ENCODE data around the gene RFX3. TPM values are rescaled to one million over a fixed set of nuclear protein-coding genes. Genes with fewer than 3 reads are reported as not detected.

The RFX3 gene
- total RNA-seq, 1 donor, result 1.4 TPM

GRCh38 chr9:3480353-3480655 lies 45.5 kb downstream of the RFX3 start:
- no peak overlapping the region for H2AFZ ChIP-seq (ENCODE audit: low read length)
- no peak for TF ChIP-seq CTCF (IDR thresholded peaks at IDR 0.05; ENCODE audit: extremely low read depth, low read depth, low read length)
- H3K4me2 ChIP-seq (ENCODE audit: insufficient read depth, low read length), result no peak overlapping the region
- H3K9me3 ChIP-seq (ENCODE audit: low read depth, low read length), result no peaks in the 10 kb centered on the region
- H4K20me1 ChIP-seq (ENCODE audit: insufficient read depth, low read length), result no peaks in the 10 kb centered on the region
- H3K36me3 ChIP-seq (ENCODE audit: insufficient read depth, low read length), result no peaks in the 10 kb centered on the region
- no peaks in the 10 kb centered on the region for H3K4me1 ChIP-seq (ENCODE audit: insufficient read depth, low read length)
- H3K79me2 ChIP-seq (ENCODE audit: insufficient read depth, low read length), result no peaks in the 10 kb centered on the region
- no peak overlapping the region for H3K4me3 ChIP-seq (ENCODE audit: insufficient read depth, low read length)
- no peak overlapping the region for H3K27ac ChIP-seq (ENCODE audit: low read depth, low read length)
- no peak for DNase-seq (ENCODE audit: insufficient read length, low spot score, missing footprints)
- no peaks in the 10 kb centered on the region for H3K27me3 ChIP-seq (ENCODE audit: insufficient read depth, low read length)

- no peak for DNase-seq (ENCODE audit: insufficient read length, low spot score, missing footprints)
- no peak for TF ChIP-seq CTCF (IDR thresholded peaks at IDR 0.05; ENCODE audit: extremely low read depth, low read depth, low read length)
- H3K4me3 ChIP-seq (ENCODE audit: insufficient read depth, low read length), result no peak overlapping the region
- H3K79me2 ChIP-seq (ENCODE audit: insufficient read depth, low read length), result no peaks in the 10 kb centered on the region
- no peaks in the 10 kb centered on the region for H3K36me3 ChIP-seq (ENCODE audit: insufficient read depth, low read length)
- H3K4me2 ChIP-seq (ENCODE audit: insufficient read depth, low read length), result no peak overlapping the region
- no peak overlapping the region for H3K27ac ChIP-seq (ENCODE audit: low read depth, low read length)
- H3K4me1 ChIP-seq (ENCODE audit: insufficient read depth, low read length), result no peaks in the 10 kb centered on the region
- H4K20me1 ChIP-seq (ENCODE audit: insufficient read depth, low read length), result no peaks in the 10 kb centered on the region
- no peaks in the 10 kb centered on the region for H3K27me3 ChIP-seq (ENCODE audit: insufficient read depth, low read length)
- no peaks in the 10 kb centered on the region for H3K9me3 ChIP-seq (ENCODE audit: low read depth, low read length)
- H2AFZ ChIP-seq (ENCODE audit: low read length), result no peak overlapping the region
Measured at GRCh38 chr9:3479514-3480352, 46.1 kb downstream of the RFX3 start.

GRCh38 chr9:3478549-3478953 lies 47.2 kb downstream of the RFX3 start:
- Histone ChIP-seq H3K4me1 (ENCODE audit: insufficient read depth, low read length) (no peaks in the 10 kb centered on the region), H3K4me2 (ENCODE audit: insufficient read depth, low read length) (no peak overlapping the region)
- DNase-seq (ENCODE audit: insufficient read length, low spot score, missing footprints), result peak; percentile 6

More at GRCh38 chr9:3478549-3478953, 47.2 kb downstream of the RFX3 start:
- Histone ChIP-seq H3K36me3 (ENCODE audit: insufficient read depth, low read length) (no peaks in the 10 kb centered on the region), H4K20me1 (ENCODE audit: insufficient read depth, low read length) (no peaks in the 10 kb centered on the region), H3K79me2 (ENCODE audit: insufficient read depth, low read length) (no peaks in the 10 kb centered on the region), H3K27me3 (ENCODE audit: insufficient read depth, low read length) (no peaks in the 10 kb centered on the region), H3K9me3 (ENCODE audit: low read depth, low read length) (no peaks in the 10 kb centered on the region), H3K27ac (ENCODE audit: low read depth, low read length) (no peak overlapping the region), H3K4me3 (ENCODE audit: insufficient read depth, low read length) (no peak overlapping the region), H2AFZ (ENCODE audit: low read length) (no peak overlapping the region)
- no peak for TF ChIP-seq CTCF (IDR thresholded peaks at IDR 0.05; ENCODE audit: extremely low read depth, low read depth, low read length)

Measured in osteoblast (primary cell).